NB4 (cell line): Measurements from ENCODE around the gene POP4.

Experiments used
- DNase-seq: peaks from one replicate; pipeline ENCODE4 v3.0.0; 2010; ENCODE audit warnings: low read depth
- H3K4me3 ChIP-seq: one replicate; pipeline ENCODE4 v1.5.1; 2011; ENCODE audit warnings: mild to moderate bottlenecking, low read depth, low read length, moderate library complexity
- MYC ChIP-seq: IDR thresholded peaks from 2 replicates; pipeline ENCODE4 v1.6.1; 2011; ENCODE audit warnings: low read depth, low read length
- POLR2A ChIP-seq: IDR thresholded peaks from 2 replicates; pipeline ENCODE4 v1.6.1; 2011; ENCODE audit warnings: mild to moderate bottlenecking; ENCODE audit not compliant: insufficient read length; ENCODE audit errors: extremely low read depth
- TF ChIP-seq, protein P1 (sequence below): IDR thresholded peaks from one replicate; pipeline ENCODE4 v1.5.1; 2012; ENCODE audit warnings: low read depth, low read length
- TF ChIP-seq, protein P2 (sequence below): IDR thresholded peaks from 2 replicates; pipeline ENCODE4 v1.6.1; 2011; ENCODE audit warnings: low read depth, low read length

POP4 gene

DNA sequence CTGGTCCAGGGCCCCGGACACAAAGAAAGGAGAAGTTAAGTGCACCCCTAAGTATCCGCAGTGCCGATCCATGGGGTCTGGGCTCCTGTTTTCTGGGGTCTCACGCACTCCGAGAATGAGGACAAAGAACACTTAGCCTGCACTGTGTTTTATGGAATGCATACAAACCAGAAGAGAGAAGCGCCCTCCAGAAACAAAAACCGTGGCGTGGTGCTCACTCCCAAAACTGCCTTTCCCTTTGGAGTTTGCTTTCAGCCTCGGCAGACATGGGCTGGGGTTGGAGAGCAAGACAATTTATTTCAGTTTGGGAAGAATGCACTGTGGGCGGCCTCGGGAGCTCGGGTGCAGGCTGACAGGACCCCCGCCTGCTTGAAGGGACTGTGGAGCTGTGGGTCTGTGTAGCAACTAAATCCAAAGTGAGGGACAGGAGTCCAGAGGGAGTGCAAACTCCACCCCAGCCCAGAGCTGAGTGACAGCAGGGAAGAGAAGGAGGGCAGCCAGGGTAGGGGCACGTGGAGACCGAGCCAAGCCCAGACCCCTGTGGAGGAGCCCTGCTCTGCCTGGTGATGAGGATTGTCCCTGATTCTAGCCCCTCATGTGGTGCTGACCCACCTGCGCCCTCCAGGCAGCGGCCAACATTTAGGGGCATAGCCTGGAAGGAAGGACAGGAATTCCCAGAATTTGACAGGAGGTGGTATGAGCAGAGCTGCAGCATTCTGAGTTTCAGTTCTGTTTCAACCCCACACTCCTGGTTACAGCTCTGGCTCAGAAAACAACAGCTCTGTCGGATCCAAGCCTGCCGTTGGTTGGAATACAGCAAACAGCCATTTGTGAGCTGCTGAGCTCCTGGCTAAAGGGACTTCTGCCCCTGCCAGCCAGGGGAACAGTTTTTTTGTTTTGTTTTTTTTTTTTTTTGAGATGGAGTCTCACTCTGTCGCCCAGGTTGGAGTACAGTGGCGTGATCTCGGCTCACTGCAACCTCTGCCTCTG, 37.8 kb upstream of the POP4 start:
- no peak for DNase-seq
- H3K4me3 ChIP-seq: no peak overlapping the region
- no peak for TF ChIP-seq POLR2A
- TF ChIP-seq, protein P1, sequence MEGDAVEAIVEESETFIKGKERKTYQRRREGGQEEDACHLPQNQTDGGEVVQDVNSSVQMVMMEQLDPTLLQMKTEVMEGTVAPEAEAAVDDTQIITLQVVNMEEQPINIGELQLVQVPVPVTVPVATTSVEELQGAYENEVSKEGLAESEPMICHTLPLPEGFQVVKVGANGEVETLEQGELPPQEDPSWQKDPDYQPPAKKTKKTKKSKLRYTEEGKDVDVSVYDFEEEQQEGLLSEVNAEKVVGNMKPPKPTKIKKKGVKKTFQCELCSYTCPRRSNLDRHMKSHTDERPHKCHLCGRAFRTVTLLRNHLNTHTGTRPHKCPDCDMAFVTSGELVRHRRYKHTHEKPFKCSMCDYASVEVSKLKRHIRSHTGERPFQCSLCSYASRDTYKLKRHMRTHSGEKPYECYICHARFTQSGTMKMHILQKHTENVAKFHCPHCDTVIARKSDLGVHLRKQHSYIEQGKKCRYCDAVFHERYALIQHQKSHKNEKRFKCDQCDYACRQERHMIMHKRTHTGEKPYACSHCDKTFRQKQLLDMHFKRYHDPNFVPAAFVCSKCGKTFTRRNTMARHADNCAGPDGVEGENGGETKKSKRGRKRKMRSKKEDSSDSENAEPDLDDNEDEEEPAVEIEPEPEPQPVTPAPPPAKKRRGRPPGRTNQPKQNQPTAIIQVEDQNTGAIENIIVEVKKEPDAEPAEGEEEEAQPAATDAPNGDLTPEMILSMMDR: no peak
- TF ChIP-seq, protein P2, sequence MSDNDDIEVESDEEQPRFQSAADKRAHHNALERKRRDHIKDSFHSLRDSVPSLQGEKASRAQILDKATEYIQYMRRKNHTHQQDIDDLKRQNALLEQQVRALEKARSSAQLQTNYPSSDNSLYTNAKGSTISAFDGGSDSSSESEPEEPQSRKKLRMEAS: no peak

DNA sequence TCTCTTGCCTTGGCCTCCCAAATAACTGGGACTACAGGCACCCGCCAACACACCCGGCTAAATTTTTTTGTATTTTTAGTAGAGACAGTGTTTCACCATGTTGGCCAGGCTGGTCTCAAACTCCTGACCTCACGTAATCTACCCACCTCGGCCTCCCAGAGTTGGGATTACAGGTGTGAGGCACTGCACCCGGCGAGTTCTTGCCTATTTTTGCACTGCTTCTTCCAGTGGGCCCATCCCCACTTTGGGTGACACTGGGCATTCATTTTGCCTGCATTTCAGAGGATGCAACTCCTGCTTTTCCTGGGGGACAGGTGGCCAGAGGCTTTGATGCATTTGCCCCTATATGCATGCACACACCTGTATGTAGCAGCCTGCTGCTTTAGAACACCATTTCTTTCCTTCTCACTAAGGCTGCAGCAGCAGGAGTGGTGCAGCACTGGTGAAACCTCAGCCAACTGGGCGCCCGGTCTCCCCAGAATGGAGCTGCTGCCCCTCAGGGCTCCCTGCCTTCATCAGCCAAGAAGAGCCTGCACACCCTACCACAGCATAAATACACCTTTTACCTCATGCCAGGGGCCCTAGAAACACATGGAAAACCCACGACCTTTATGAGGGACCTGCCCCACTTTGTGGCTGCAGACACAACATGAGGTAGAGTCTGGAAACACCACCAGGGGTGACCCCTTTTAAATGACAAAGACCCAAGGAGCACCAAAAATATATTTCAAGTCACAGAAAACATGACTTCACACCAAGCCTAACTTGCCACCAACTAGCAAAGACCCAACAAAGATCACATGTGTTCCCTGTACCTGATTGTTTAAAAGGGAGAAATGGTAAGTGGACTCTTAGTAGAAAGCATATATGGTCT, 36.8 kb upstream of the POP4 start:
- H3K4me3 ChIP-seq: no peak overlapping the region
- no peak for DNase-seq
- no peak for TF ChIP-seq POLR2A

DNA sequence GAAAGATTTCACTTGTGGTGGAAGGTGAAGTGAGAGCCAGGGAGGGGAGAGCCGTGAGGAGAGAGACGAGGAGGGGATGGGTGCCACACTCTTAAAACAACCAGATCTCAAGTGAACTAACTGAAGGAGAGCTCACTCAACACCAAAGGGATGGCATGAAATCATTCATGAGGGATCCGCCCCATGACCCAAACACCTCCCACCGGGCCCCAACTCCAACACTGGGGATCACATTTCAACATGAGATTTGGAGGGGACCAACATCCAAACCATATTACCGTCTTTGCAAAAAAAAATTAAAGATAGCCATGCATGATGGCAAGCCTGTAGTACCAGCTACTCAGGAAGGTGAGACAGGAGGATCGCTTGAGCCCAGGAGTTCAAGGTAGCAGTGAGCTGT, 34.9 kb upstream of the POP4 start:
- H3K4me3 ChIP-seq: no peak overlapping the region
- TF ChIP-seq, protein P1: no peak
- TF ChIP-seq POLR2A (no peak), MYC (no peak)
- TF ChIP-seq, protein P2: no peak
- no peak for DNase-seq

DNA sequence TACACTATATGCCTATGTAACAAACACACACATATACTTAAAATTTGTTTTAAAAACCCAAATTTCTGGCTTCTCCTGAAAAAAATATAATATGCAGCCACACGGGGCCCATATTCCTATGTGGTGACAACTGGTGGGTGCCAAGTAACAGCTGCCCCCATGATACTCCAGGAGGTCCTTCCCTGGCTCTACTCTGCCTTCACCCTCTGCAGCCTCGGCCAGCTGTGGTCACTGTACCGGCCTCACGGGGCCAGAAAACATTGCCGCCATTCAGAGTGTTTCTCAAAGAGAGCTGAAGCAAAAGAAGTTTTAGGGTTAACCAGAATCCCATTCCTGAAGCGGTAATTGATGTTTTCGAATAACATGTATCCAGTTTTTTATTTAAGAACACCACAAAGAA, 32.6 kb upstream of the POP4 start:
- DNase-seq: no peak
- no peak overlapping the region for H3K4me3 ChIP-seq
- TF ChIP-seq POLR2A: no peak
- no peak for TF ChIP-seq MYC
- TF ChIP-seq, protein P1: no peak
- TF ChIP-seq, protein P2: no peak

DNA sequence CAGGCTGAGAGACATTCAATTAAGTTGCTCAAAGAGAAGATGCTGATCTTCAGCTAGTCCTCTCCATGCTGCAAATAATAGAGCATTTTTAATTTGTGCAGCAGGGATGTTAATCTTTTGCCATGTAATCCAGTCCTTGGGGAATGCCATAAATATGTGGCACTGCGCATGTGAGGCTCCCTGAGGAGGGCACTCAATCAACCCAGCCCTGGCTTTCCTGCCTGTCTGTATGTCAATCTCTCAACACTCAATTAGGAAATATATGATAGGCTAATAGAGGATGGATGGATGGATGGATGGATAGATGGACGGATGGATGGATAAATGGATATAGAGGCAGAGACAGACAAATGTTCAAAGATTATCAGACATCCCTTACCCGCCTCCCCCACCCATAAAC, 31.6 kb upstream of the POP4 start:
- no peak overlapping the region for H3K4me3 ChIP-seq
- TF ChIP-seq, protein P2: no peak
- no peak for TF ChIP-seq MYC
- no peak for DNase-seq

DNA sequence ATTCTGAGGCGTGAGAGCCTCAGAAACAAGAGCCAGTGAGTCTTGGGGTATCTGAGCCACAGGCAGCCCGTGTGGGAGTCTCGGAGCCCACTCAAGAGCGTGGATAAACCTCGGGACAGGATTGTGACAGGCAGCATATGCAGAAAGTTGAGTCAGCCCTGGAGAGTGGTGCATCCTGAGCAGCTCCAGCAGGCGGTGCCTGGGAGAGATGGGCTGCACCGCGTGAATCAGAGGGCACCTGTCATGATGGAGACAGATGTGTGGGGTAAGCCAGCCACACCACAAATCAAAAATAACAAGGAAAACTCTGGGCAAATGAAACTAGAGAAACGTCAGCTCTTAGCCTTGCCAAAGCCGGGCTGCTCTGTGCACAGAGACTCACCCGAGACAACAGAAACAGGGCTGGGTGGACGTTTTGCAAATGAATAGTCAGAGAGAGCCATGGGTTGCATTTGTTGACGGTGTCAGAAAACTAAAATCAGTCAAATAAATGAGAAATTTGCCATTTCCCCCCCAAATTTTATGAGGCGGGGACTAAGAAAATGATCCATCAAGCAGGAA, 30.0 kb upstream of the POP4 start:
- DNase-seq: no peak
- no peak overlapping the region for H3K4me3 ChIP-seq
- TF ChIP-seq, protein P1: no peak
- TF ChIP-seq MYC (no peak), POLR2A (no peak)
- TF ChIP-seq, protein P2: no peak
